Measurements from ENCODE around the gene NAT14. TPM values are rescaled to one million over a fixed set of nuclear protein-coding genes. Genes with fewer than 3 reads are reported as not detected.

The NAT14 gene
- total and polyA plus RNA-seq, 2 of the 8 experiments (the other 6 are each of a cell fraction or from before 2014, with no cell fraction given): 47.1 to 71.2 TPM

GRCh38 chr19:55489711-55490477 is 4.9 kb downstream of the NAT14 start (continued):
- TF ChIP-seq CHD7 (IDR thresholded peaks at IDR 0.05; ENCODE audit: insufficient replicate concordance, low read length) (no peak), BRCA1 (IDR thresholded peaks at IDR 0.05; ENCODE audit: low read depth, low read length) (no peak), RBBP5 (IDR thresholded peaks at IDR 0.05; ENCODE audit: borderline replicate concordance, low read depth, low read length) (no peak), GABPA (IDR thresholded peaks at IDR 0.05; ENCODE audit: borderline replicate concordance, insufficient read depth, low read length) (no peak), MAX (IDR thresholded peaks at IDR 0.05) (no peak), MAFK (IDR thresholded peaks at IDR 0.05; ENCODE audit: low read depth, low read length) (no peak)
